Measurements from ENCODE around the gene SCNN1G.

DNA sequence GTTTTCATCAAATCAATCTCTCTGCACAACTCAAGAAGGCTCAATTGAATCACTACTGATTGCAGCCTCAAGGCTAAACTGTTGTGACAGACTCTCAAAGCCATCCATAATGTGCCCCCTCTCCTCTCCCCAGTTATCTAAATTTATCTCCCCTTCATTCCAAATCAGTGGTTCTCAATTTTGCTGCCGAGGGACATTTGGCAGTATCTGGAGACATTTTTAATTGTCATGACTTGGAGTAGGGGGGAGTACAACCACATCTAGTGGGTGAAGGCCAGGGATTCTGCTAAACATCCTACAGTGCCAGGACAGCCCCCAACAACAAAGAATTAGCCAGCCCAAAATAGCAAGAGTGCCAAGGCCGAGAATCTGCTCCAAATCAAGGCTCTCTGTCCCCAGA is 42.4 kb upstream of the SCNN1G start:
- TF ChIP-seq, protein P1, sequence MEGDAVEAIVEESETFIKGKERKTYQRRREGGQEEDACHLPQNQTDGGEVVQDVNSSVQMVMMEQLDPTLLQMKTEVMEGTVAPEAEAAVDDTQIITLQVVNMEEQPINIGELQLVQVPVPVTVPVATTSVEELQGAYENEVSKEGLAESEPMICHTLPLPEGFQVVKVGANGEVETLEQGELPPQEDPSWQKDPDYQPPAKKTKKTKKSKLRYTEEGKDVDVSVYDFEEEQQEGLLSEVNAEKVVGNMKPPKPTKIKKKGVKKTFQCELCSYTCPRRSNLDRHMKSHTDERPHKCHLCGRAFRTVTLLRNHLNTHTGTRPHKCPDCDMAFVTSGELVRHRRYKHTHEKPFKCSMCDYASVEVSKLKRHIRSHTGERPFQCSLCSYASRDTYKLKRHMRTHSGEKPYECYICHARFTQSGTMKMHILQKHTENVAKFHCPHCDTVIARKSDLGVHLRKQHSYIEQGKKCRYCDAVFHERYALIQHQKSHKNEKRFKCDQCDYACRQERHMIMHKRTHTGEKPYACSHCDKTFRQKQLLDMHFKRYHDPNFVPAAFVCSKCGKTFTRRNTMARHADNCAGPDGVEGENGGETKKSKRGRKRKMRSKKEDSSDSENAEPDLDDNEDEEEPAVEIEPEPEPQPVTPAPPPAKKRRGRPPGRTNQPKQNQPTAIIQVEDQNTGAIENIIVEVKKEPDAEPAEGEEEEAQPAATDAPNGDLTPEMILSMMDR (IDR thresholded peaks at IDR 0.05): no peak
- TF ChIP-seq HOXA7 (CRISPR knock-in tag; IDR thresholded peaks at IDR 0.05) (no peak), ESRRA (IDR thresholded peaks at IDR 0.05; ENCODE audit: borderline replicate concordance, low read length) (no peak), POLR2A (IDR thresholded peaks at IDR 0.05; ENCODE audit: low read length) (no peak), CBX8 (IDR thresholded peaks at IDR 0.05) (no peak), CEBPB (IDR thresholded peaks at IDR 0.05) (no peak)
- TF ChIP-seq, protein P2, sequence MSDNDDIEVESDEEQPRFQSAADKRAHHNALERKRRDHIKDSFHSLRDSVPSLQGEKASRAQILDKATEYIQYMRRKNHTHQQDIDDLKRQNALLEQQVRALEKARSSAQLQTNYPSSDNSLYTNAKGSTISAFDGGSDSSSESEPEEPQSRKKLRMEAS (IDR thresholded peaks at IDR 0.05): no peak
